AG10803 (cell line): ENCODE data around the gene MAGIX.

ENCODE experiments used
- DNase-seq: peaks from one replicate; pipeline ENCODE4 v3.0.0; 2010; ENCODE audit warnings: low read depth
- H3K4me3 ChIP-seq: 2 replicates; pipeline ENCODE4 v1.5.1; 2011; ENCODE audit warnings: mild to moderate bottlenecking, low read length, control low read depth
- TF ChIP-seq, protein P1 (sequence below): conservative IDR thresholded peaks from 2 replicates; pipeline ENCODE4 v1.5.1; 2011; ENCODE audit warnings: mild to moderate bottlenecking, low read length, control low read depth, inconsistent platforms

Gene MAGIX

GRCh38 chrX:49163555-49164419, 1.2 kb downstream of the MAGIX start:
- DNase-seq: peak; percentile 75
- peak overlapping the region; percentile 49 for H3K4me3 ChIP-seq
- TF ChIP-seq, protein P1, sequence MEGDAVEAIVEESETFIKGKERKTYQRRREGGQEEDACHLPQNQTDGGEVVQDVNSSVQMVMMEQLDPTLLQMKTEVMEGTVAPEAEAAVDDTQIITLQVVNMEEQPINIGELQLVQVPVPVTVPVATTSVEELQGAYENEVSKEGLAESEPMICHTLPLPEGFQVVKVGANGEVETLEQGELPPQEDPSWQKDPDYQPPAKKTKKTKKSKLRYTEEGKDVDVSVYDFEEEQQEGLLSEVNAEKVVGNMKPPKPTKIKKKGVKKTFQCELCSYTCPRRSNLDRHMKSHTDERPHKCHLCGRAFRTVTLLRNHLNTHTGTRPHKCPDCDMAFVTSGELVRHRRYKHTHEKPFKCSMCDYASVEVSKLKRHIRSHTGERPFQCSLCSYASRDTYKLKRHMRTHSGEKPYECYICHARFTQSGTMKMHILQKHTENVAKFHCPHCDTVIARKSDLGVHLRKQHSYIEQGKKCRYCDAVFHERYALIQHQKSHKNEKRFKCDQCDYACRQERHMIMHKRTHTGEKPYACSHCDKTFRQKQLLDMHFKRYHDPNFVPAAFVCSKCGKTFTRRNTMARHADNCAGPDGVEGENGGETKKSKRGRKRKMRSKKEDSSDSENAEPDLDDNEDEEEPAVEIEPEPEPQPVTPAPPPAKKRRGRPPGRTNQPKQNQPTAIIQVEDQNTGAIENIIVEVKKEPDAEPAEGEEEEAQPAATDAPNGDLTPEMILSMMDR: peak; percentile 30

DNA sequence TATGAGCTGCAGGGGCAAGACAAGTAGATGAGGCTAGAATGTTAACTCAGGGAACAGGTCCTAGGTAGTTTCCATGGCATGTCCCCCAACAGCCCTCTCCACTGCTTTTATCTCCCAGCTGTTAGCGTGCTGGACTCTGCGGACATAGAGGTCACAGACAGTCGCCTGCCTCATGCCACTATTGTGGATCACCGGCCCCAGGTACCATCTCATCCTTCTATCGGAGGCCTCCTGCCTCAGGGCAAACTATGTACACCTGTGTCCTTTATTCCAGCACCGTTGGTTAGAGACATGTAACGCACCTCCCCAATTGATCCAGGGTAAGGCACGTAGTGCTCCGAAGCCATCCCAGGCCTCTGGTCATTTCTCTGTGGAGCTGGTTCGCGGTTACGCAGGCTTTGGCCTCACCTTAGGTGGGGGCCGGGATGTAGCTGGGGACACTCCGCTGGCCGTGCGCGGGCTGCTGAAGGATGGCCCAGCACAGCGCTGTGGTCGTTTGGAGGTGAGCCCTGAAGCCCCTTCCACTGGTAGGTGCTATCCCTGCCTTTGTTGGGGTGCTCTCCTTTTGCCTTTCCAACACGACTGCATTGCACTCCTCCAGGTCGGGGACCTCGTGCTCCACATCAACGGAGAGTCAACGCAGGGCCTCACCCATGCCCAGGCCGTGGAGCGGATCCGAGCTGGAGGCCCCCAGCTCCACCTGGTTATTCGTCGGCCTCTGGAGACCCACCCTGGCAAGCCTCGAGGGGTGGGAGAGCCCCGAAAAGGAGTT, 2.2 kb downstream of the MAGIX start:
- no peak overlapping the region for H3K4me3 ChIP-seq
- DNase-seq: no peak
- TF ChIP-seq, protein P1: no peak

DNA sequence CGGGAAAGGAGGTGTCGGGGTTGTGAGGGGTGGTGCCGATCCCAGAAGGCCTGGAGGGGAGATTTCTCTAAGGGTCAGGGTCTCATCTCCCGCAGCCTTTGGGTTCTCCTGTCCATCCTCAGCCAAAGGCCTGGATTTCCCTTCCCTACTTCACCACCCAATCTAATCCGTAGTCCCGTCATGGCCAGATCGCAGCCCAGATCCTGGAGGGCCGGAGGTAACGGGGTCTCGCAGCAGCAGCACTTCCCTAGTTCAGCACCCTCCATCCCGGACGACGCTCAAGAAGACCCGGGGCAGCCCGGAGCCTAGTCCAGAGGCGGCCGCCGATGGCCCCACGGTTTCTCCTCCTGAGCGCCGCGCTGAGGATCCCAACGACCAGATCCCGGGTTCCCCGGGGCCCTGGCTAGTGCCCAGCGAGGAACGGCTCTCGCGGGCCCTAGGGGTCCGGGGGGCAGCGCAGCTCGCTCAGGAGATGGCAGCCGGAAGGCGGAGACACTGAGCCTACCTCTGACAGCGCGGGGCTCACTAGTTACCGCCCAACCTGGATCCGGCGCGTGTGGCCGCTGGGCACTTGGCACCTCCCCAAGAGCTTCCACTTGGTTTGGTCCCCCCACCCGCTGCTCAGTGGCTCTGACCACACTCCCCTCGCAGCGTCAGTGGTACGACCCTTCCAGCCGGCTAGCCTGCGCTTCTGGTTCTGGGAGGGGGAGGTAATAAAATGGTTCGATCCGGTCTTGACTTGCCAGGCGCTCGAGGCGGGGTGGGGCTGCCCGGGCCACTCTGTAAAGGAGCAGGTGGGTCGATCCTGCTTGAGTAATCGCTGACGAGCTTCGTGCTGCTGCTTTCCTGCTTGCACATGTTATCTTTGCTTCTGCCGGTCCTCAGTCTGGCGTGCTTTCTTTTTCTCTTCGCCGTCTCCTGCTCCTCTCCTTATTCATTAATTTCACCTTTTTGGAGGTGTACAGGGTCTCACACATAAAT, 3.6 kb downstream of the MAGIX start:
- TF ChIP-seq, protein P1: peak; percentile 21; the same call in 1 of the 2 replicates
- DNase-seq: peak; percentile 62
- H3K4me3 ChIP-seq: peak overlapping the region; percentile 59

DNA sequence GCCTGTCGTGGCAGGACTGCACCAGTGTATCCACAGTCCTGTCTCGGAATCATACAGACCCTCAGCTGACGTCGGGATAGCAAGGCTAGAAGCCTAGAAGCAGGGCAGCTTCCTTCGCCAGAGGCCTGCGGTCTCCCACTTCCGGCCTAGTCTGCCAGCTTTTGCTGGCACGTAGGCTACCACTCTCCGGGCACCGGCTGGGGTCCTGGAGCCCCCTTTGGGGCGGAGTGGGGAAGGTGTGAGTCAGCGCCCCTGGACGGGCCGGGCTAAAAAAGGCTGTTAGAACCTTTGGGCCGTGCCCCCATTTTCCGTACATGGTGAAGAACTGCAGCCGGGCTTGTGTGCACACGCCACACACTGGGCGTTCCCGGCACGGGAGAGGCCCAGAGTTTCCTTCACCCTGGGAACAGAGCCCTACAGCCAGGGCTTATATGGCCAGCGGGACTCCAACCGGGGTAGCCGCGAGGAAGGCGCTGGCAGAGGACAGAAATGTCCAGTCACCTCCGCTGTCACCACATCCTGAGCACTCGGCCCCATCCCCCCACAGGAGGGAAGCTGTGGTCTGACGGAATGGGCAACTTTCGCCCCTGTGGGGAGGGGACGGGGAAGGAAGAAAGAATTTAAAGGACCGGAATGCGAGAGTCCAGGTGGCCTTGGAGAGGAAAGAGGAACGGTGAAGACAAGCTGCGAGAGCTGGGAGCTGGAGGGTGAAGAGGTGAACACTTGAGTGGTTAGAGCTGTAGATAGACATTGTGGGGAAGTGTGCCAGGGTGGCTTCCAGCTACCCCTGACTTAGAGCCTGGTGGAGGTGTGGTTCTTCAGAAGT, 4.6 kb downstream of the MAGIX start:
- TF ChIP-seq, protein P1: no peak
- peak; percentile 86 for DNase-seq
- peak overlapping the region; percentile 59 for H3K4me3 ChIP-seq

GRCh38 chrX:49167740-49168108, 5.2 kb downstream of the MAGIX start:
- TF ChIP-seq, protein P1: no peak
- no peak for DNase-seq
- peak overlapping the region; percentile 59 for H3K4me3 ChIP-seq

- peak; percentile 43 for DNase-seq
- H3K4me3 ChIP-seq: peak within 1 kb of the TSS; percentile 72
- TF ChIP-seq, protein P1: no peak
Measured at GRCh38 chrX:49171752-49172279, 9.3 kb downstream of the MAGIX start, which contains the start of gene PLP2. PLP2 (plus strand) TSS chrX:49171898; CDS start chrX:49172001, 103 bp downstream.
